Mesendoderm (in vitro differentiated cells): Measurements from ENCODE around the gene KCNJ9.

ENCODE experiments used
- DNase-seq: peaks from one replicate; pipeline ENCODE4 v3.0.0; 2013
- H2AK5ac ChIP-seq: 2 replicates; pipeline ENCODE4 v1.6.1; 2013; ENCODE audit warnings: low read length, inconsistent platforms
- H2BK120ac ChIP-seq: 2 replicates; pipeline ENCODE4 v1.6.1; 2013; ENCODE audit warnings: low read depth, mild to moderate bottlenecking, low read length, moderate library complexity, mixed read lengths
- H2BK15ac ChIP-seq: replicated peaks from 2 replicates; pipeline ENCODE4 v1.6.1; 2013; ENCODE audit warnings: low read depth, mild to moderate bottlenecking, moderate library complexity
- H2BK5ac ChIP-seq: 2 replicates; pipeline ENCODE4 v1.6.1; 2013; ENCODE audit warnings: low read length, inconsistent platforms
- H3K18ac ChIP-seq: 2 replicates; pipeline ENCODE4 v1.6.1; 2013; ENCODE audit warnings: mild to moderate bottlenecking, low read length, mixed read lengths
- H3K23ac ChIP-seq: one replicate; pipeline ENCODE4 v1.6.1; 2013; ENCODE audit warnings: low read length
- H3K27ac ChIP-seq: 2 replicates; pipeline ENCODE4 v1.5.1; 2013; ENCODE audit warnings: low read depth, mild to moderate bottlenecking, inconsistent platforms, low read length, moderate library complexity
- H3K27me3 ChIP-seq: 2 replicates; pipeline ENCODE4 v1.6.1; 2013; ENCODE audit warnings: low read length, control low read depth, mild to moderate bottlenecking, inconsistent platforms; ENCODE audit not compliant: insufficient read depth, poor library complexity
- H3K36me3 ChIP-seq: 2 replicates; pipeline ENCODE4 v1.6.1; 2013; ENCODE audit warnings: low read length, inconsistent platforms; ENCODE audit not compliant: control insufficient read depth, insufficient read depth
- H3K4ac ChIP-seq: one replicate; pipeline ENCODE4 v1.6.1; 2013; ENCODE audit warnings: low read depth, mild to moderate bottlenecking, low read length, moderate library complexity
- H3K4me1 ChIP-seq: 2 replicates; pipeline ENCODE4 v1.6.1; 2013; ENCODE audit warnings: low read depth, low read length, inconsistent platforms; ENCODE audit not compliant: control insufficient read depth
- H3K4me2 ChIP-seq: 2 replicates; pipeline ENCODE4 v1.6.1; 2013; ENCODE audit warnings: low read length
- H3K4me3 ChIP-seq: 2 replicates; pipeline ENCODE4 v1.5.1; 2013; ENCODE audit warnings: mild to moderate bottlenecking, low read length
- H3K56ac ChIP-seq: one replicate; pipeline ENCODE4 v1.6.1; 2013; ENCODE audit warnings: low read length
- H3K79me1 ChIP-seq: 2 replicates; pipeline ENCODE4 v1.6.1; 2013; ENCODE audit warnings: low read length, inconsistent platforms
- H3K79me2 ChIP-seq: 2 replicates; pipeline ENCODE4 v1.6.1; 2013; ENCODE audit warnings: mild to moderate bottlenecking, low read length; ENCODE audit not compliant: control insufficient read depth, insufficient read depth
- H3K9ac ChIP-seq: 2 replicates; pipeline ENCODE4 v1.6.1; 2013; ENCODE audit warnings: low read length, inconsistent platforms
- H4K5ac ChIP-seq: one replicate; pipeline ENCODE4 v1.6.1; 2013; ENCODE audit warnings: low read length
- H4K8ac ChIP-seq: one replicate; pipeline ENCODE4 v1.6.1; 2013; ENCODE audit warnings: low read depth, mild to moderate bottlenecking, control low read depth, low read length, moderate library complexity
- WGBS: extraction: QIAGEN DNeasy Blood & Tissue Kit; methylation state at CpG from one replicate; pipeline ENCODE4 v1.1.7; 2013; ENCODE audit warnings: low lambda C conversion rate, missing lambda C conversion rate; ENCODE audit not compliant: insufficient coverage; ENCODE audit errors: extremely low coverage; 5-methylcytosine and 5-hydroxymethylcytosine counted together

Gene KCNJ9

DNA sequence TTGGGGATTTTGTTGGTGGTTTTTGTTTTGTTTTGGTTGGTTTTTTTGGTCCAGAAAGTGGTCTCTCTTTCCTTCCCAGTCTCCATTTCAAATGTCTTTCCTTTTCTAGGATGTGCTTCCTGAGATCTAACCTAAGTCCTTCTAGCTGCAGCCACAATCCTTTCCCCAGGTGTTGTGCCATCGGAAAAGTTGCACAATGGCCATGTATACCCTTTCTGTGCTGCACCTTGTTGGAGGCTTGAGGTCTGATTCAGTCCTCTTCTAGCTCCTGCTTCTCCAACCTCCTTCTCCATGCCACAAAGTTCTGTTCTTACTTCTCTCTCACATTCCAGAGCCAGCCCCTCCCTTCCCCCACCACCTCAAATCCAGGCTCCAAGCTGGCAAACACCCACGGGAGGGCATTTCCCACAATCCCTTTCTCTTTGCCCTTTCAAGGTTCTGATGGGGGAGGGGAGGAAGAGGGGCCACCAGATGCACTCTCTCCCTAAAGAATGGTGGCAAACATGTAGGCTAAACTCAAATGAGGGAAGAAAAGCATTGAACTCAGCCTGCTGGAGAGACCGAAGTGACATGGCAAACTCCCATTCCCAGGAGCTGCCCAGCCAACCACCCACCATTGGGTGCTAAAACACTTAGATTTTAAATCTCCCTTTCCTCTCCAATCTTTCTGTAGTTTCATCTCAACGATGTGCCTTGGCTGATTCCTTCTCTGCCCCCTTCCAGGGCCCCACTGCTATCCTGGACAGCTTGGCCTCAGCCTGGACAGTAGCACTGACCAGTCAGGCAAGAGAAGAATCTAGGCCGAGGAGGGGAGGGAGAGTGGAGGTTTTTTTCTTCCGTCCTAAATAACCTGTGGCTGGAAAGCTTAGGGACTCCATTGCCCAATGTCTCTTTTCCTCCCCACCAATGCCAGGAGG, 14.3 kb upstream of the KCNJ9 start:
- Histone ChIP-seq H2BK120ac (no peak overlapping the region), H3K27me3 (no peaks in the 10 kb centered on the region)
- WGBS, result no CpG with 5 or more reads among the region's 6 CpGs

GRCh38 chr1:160068225-160068624, 13.1 kb upstream of the KCNJ9 start:
- Histone ChIP-seq H3K23ac (no peak overlapping the region), H2BK15ac (no peak overlapping the region), H3K79me1 (no peaks in the 10 kb centered on the region), H3K4me2 (no peak overlapping the region), H3K4me1 (peaks cover 5% of the 10 kb centered on the region), H2BK120ac (no peak overlapping the region), H2BK5ac (no peak overlapping the region), H4K8ac (no peak overlapping the region), H3K36me3 (no peaks in the 10 kb centered on the region), H3K9ac (no peak overlapping the region), H3K27me3 (no peaks in the 10 kb centered on the region), H3K18ac (no peak overlapping the region), H3K4ac (no peak overlapping the region), H3K4me3 (no peak overlapping the region), H3K56ac (no peak overlapping the region), H2AK5ac (no peak overlapping the region), H3K27ac (no peak overlapping the region), H3K79me2 (no peaks in the 10 kb centered on the region), H4K5ac (no peak overlapping the region)
- no peak for DNase-seq
- WGBS, result no CpG with 5 or more reads among the region's 5 CpGs

More for the DNA sequence above, 14.3 kb upstream of the KCNJ9 start:
- Histone ChIP-seq H4K5ac (no peak overlapping the region), H3K79me1 (no peaks in the 10 kb centered on the region), H3K4ac (no peak overlapping the region), H3K36me3 (no peaks in the 10 kb centered on the region), H2BK5ac (no peak overlapping the region), H2BK15ac (no peak overlapping the region), H2AK5ac (no peak overlapping the region), H3K4me3 (no peak overlapping the region), H3K56ac (no peak overlapping the region), H3K27ac (no peak overlapping the region), H3K23ac (no peak overlapping the region), H3K18ac (no peak overlapping the region), H3K79me2 (no peaks in the 10 kb centered on the region), H3K9ac (no peak overlapping the region), H3K4me1 (peaks cover 5% of the 10 kb centered on the region), H3K4me2 (no peak overlapping the region), H4K8ac (no peak overlapping the region)
- peak; percentile 27 for DNase-seq

- H3K27me3 ChIP-seq, result no peaks in the 10 kb centered on the region
These were observed 11.7 kb upstream of the KCNJ9 start, which contains the start of gene KCNJ10 for GRCh38 chr1:160069460-160070231. TSS of gene KCNJ10 (minus strand) at chr1:160070160. CDS start at chr1:160042532, 27,628 bp downstream.

GRCh38 chr1:160070243-160071163, 10.8 kb upstream of the KCNJ9 start:
- Histone ChIP-seq H2BK15ac (no peak overlapping the region), H3K27ac (no peak overlapping the region), H2AK5ac (no peak overlapping the region), H3K4me1 (peaks cover 5% of the 10 kb centered on the region), H3K4me2 (peak overlapping the region; percentile 90), H3K23ac (no peak overlapping the region), H3K56ac (peak overlapping the region; percentile 67), H2BK5ac (no peak overlapping the region), H3K9ac (peak overlapping the region; percentile 60), H2BK120ac (no peak overlapping the region), H3K27me3 (no peaks in the 10 kb centered on the region), H3K79me1 (no peaks in the 10 kb centered on the region), H3K4me3 (peak overlapping the region; percentile 61), H3K4ac (no peak overlapping the region), H3K79me2 (no peaks in the 10 kb centered on the region), H3K18ac (peak overlapping the region; percentile 4), H4K8ac (no peak overlapping the region), H3K36me3 (no peaks in the 10 kb centered on the region), H4K5ac (no peak overlapping the region)
- DNase-seq, result peak; percentile 91
- WGBS, result no CpG with 5 or more reads among the region's 46 CpGs

More at GRCh38 chr1:160069460-160070231, 11.7 kb upstream of the KCNJ9 start, which contains the start of gene KCNJ10:
- peak within 1 kb of the TSS; percentile 74 for H3K56ac ChIP-seq
- H3K4ac ChIP-seq, result no peak within 1 kb of the TSS
- WGBS, result no CpG with 5 or more reads among the region's 32 CpGs
- H4K5ac ChIP-seq, result no peak within 1 kb of the TSS
- no peak within 1 kb of the TSS for H2AK5ac ChIP-seq
- H2BK15ac ChIP-seq, result no peak within 1 kb of the TSS
- H3K36me3 ChIP-seq, result no peaks in the 10 kb centered on the region
- H2BK5ac ChIP-seq, result no peak within 1 kb of the TSS
- peaks cover 5% of the 10 kb centered on the region for H3K4me1 ChIP-seq
- no peak within 1 kb of the TSS for H3K27ac ChIP-seq
- peak within 1 kb of the TSS; percentile 90 for H3K4me2 ChIP-seq
- peak within 1 kb of the TSS; percentile 61 for H3K4me3 ChIP-seq
- H3K9ac ChIP-seq, result peak within 1 kb of the TSS; percentile 60
- H3K18ac ChIP-seq, result peak within 1 kb of the TSS; percentile 4
- H3K23ac ChIP-seq, result no peak within 1 kb of the TSS
- H3K79me2 ChIP-seq, result no peaks in the 10 kb centered on the region
- H3K79me1 ChIP-seq, result no peaks in the 10 kb centered on the region
- H4K8ac ChIP-seq, result no peak within 1 kb of the TSS
- no peak for DNase-seq
- H2BK120ac ChIP-seq, result no peak within 1 kb of the TSS

GRCh38 chr1:160071289-160071688, 10.0 kb upstream of the KCNJ9 start:
- no peak overlapping the region for H4K5ac ChIP-seq
- no CpG with 5 or more reads among the region's 5 CpGs for WGBS
- no peaks in the 10 kb centered on the region for H3K27me3 ChIP-seq
- no peak for DNase-seq
- no peak overlapping the region for H3K4ac ChIP-seq
- H3K18ac ChIP-seq, result no peak overlapping the region
- no peak overlapping the region for H3K56ac ChIP-seq
- peaks cover 5% of the 10 kb centered on the region for H3K4me1 ChIP-seq
- no peaks in the 10 kb centered on the region for H3K36me3 ChIP-seq
- H3K79me2 ChIP-seq, result no peaks in the 10 kb centered on the region
- H3K23ac ChIP-seq, result no peak overlapping the region
- no peak overlapping the region for H2AK5ac ChIP-seq
- no peak overlapping the region for H3K9ac ChIP-seq
- no peak overlapping the region for H2BK5ac ChIP-seq
- no peak overlapping the region for H4K8ac ChIP-seq
- no peak overlapping the region for H2BK15ac ChIP-seq
- no peak overlapping the region for H3K4me2 ChIP-seq
- no peak overlapping the region for H3K27ac ChIP-seq
- H3K79me1 ChIP-seq, result no peaks in the 10 kb centered on the region
- no peak overlapping the region for H3K4me3 ChIP-seq
- H2BK120ac ChIP-seq, result no peak overlapping the region
